Fibroblast of villous mesenchyme (primary cell): Measurements from ENCODE around the gene DERA. TPM values are rescaled to one million over a fixed set of nuclear protein-coding genes. Genes with fewer than 3 reads are reported as not detected.

ENCODE experiments used
- DNase-seq: peaks from one replicate; pipeline ENCODE4 v3.0.0-alpha.2; 2010; ENCODE audit warnings: low read depth
- H3K4me3 ChIP-seq: 2 replicates; pipeline ENCODE4 v1.5.1; 2011; ENCODE audit warnings: low read depth, mild to moderate bottlenecking, low read length
- CTCF ChIP-seq: IDR thresholded peaks from 2 replicates; pipeline ENCODE4 v1.5.1; 2012; ENCODE audit warnings: low read depth, mild to moderate bottlenecking, low read length; ENCODE audit not compliant: insufficient read depth
- total RNA-seq: library from RNA; depleted of rRNA; stranded (reverse); fragments of >200 nt; gene quantifications from 2 replicates; pipeline ENCODE4 v1.2.3, GENCODE V29; 2012

Gene DERA
- total RNA-seq, 1 donor = 46.2 TPM

GRCh38 chr12:16063726-16064125, 152.6 kb downstream of the DERA start:
- H3K4me3 ChIP-seq = no peak overlapping the region
- no peak for DNase-seq
- no peak for TF ChIP-seq CTCF

GRCh38 chr12:16070113-16070512, 159.0 kb downstream of the DERA start:
- H3K4me3 ChIP-seq = no peak overlapping the region
- DNase-seq = no peak
- TF ChIP-seq CTCF = no peak

- no peak for DNase-seq
- no peak overlapping the region for H3K4me3 ChIP-seq
- no peak for TF ChIP-seq CTCF
These were observed 161.5 kb downstream of the DERA start for GRCh38 chr12:16072678-16073077.

GRCh38 chr12:16074894-16075293, 163.8 kb downstream of the DERA start:
- TF ChIP-seq CTCF = no peak
- no peak for DNase-seq
- H3K4me3 ChIP-seq = no peak overlapping the region

GRCh38 chr12:16075887-16076286, 164.8 kb downstream of the DERA start:
- no peak for DNase-seq
- TF ChIP-seq CTCF = no peak
- no peak overlapping the region for H3K4me3 ChIP-seq

- TF ChIP-seq CTCF = peak; percentile 40
- peak; percentile 14 for DNase-seq
These were observed 165.4 kb downstream of the DERA start for GRCh38 chr12:16076557-16076956.

GRCh38 chr12:16076970-16077522, 165.9 kb downstream of the DERA start:
- no peak for TF ChIP-seq CTCF
- no peak overlapping the region for H3K4me3 ChIP-seq
- DNase-seq = no peak

More at GRCh38 chr12:16076557-16076956, 165.4 kb downstream of the DERA start:
- no peak overlapping the region for H3K4me3 ChIP-seq
